GM18520 (cell line): ENCODE results near the gene PDXP.
A peak's percentile ranks its signal among the peaks of the same experiment; 100 is the strongest.
"Not testable (repeated sequence)": the region's sequence is repeated elsewhere in the genome, so short reads cannot be mapped to it uniquely, and the experiment has no call there.

Experiments used
- ATAC-seq: cut with Tn5 transposase; IDR thresholded peaks from one replicate; pipeline ENCODE4 v1.9.1; 2021; ENCODE audit not compliant: unreplicated experiment

PDXP gene

GRCh38 chr22:37696260-37696656 lies 37.7 kb downstream of the PDXP start:
- ATAC-seq = not testable (repeated sequence)

- peak; percentile 85 for ATAC-seq
Measured at GRCh38 chr22:37696657-37697537, 38.4 kb downstream of the PDXP start, which contains the start of gene TRIOBP. Gene TRIOBP, plus strand, starts transcription at chr22:37697048. Its CDS starts 4,318 bp downstream, at chr22:37701366.

DNA sequence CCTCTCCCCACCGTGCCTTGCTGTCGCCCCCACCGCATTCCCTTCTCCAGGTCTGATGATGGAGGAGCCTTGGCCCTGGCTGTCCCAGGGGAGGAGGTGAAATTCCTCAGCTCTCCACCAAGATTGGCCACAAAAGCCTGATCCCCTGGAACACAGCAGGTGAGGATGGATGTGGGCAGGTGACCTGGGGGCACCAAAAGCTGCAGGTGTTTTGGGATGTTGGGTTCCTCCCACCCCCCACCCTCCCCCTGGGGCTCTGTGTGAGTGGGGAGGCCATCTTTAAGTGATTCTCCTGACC lies 39.0 kb downstream of the PDXP start:
- no peak for ATAC-seq

- no peak for ATAC-seq
Measured at GRCh38 chr22:37701141-37701786, 42.7 kb downstream of the PDXP start.

DNA sequence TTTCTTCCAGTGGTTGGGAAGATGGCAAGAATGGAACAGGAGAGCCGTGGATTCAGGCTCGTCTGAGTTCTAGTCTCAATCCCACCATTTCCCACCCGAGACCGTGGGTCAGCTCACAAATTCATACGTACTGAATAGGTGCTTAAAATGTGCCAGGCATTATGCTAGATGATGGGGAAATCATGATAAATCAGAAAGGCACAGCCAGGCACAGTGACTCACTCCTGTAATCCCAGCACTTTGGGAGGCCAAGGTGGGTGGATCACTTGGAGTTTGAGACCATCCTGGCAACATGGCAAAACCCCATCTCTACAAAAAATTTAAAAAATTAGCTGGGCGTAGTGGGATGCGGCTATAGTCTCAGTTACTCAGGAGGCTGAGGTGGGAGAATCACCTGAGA lies 45.4 kb downstream of the PDXP start:
- ATAC-seq = no peak

DNA sequence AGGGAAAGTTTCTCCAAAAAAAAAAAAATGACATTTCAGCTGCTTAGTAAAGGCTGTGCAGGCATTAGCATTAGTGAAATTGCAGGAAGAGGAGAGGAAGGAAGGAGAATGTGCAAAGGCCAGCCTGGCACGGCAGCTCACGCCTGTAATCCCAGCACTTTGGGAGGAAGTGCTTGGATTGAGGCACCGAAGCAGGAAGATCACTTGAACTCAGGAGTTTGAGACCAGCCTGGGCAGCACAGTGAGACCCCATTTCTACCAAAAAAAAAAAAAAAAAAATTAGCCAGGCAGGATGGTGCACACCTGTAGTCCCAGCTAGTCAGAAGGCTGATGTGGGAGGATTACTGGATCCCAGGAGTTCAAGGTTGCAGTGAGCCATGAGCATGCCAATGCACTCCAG lies 46.1 kb downstream of the PDXP start:
- ATAC-seq = no peak

DNA sequence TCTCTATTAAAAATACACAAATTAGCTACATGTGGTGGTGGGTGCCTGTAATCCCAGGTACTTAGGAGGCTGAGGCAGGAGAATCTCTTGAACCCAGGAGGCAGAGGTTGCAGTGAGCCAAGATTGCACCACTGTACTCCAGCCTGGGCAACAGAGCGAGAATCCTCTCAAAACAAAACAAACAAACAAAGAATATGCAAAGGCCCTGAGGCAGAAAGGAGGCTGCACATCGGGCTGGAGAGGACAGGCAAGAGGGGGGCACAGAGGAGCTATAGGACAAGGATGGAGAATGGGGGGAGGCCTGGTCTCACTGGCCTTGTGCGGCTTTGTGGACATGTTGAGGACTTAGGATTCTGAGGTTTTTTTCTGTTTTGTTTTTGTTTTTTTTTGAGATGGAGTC lies 46.7 kb downstream of the PDXP start:
- no peak for ATAC-seq

GRCh38 chr22:37708580-37709444 lies 50.3 kb downstream of the PDXP start:
- no peak for ATAC-seq

- no peak for ATAC-seq
Measured at GRCh38 chr22:37709445-37709765, 50.9 kb downstream of the PDXP start.

DNA sequence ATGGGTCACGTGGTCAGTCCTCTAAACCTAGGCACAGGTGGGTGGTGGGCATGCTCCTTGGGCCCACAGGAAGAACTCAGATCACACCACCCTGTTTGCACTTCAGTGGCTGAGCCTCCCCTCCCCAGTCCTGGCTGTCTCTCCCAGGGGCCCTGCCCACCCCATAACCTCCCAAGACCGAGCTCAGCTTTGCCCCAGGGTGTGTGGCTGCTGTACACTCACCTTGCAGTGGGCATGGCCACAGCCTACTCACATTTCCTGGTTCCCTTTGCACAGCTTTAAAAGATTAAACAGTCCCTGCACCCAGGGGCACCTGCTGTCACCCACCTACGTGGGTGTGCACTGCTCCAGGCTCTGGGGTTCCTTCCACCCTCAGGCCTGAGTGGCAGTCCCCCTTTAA lies 52.2 kb downstream of the PDXP start:
- ATAC-seq = no peak

DNA sequence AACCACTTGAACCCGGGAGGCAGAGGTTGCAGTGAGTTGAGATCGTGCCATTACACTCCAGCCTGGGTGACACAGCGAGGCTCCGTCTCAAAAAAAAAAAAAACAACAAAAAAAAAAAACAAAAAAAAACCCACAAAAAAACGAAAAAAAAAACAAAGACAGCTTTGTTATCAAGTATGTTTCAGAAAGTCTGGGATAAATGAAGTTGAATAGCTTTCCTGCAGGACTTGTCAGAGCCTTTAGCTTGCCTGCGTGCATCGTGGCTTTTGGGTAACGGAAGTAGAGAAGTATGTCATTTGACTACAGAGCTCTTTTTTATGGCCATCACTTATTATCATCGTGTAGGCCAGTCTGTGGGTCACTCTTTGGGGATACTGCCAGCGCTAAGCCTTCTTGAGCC lies 53.0 kb downstream of the PDXP start:
- no peak for ATAC-seq

GRCh38 chr22:37713761-37714160 lies 55.2 kb downstream of the PDXP start:
- ATAC-seq = no peak

- ATAC-seq = no peak
Measured at GRCh38 chr22:37714634-37715033, 56.1 kb downstream of the PDXP start.

GRCh38 chr22:37715760-37716159 lies 57.2 kb downstream of the PDXP start:
- no peak for ATAC-seq
